Hematopoietic multipotent progenitor cell treated with erythropoietin and hydrocortisone succinate and interleukin-3 and kit ligand, for 6 days (in vitro differentiated cells): Measurements from ENCODE around the gene NXPH1.
A peak's percentile ranks its signal among the peaks of the same experiment; 100 is the strongest.

Experiments used
- DNase-seq: peaks from one replicate; pipeline ENCODE4 v3.0.0-alpha.2; 2015

NXPH1 gene

GRCh38 chr7:8436965-8437364 is 3.6 kb downstream of the NXPH1 start:
- DNase-seq = peak; percentile 48

GRCh38 chr7:8437606-8438005 is 4.2 kb downstream of the NXPH1 start:
- no peak for DNase-seq

- no peak for DNase-seq
These were observed 7.3 kb downstream of the NXPH1 start for GRCh38 chr7:8440670-8441069.

GRCh38 chr7:8441106-8441965 is 7.9 kb downstream of the NXPH1 start:
- DNase-seq = no peak

- DNase-seq = no peak
These were observed 8.8 kb downstream of the NXPH1 start for GRCh38 chr7:8442051-8442813.

GRCh38 chr7:8442814-8443304 is 9.4 kb downstream of the NXPH1 start:
- DNase-seq = peak; percentile 84

GRCh38 chr7:8443576-8444467 is 10.4 kb downstream of the NXPH1 start:
- peak; percentile 48 for DNase-seq

GRCh38 chr7:8444468-8444769 is 11.0 kb downstream of the NXPH1 start:
- no peak for DNase-seq

- no peak for DNase-seq
These were observed 20.1 kb downstream of the NXPH1 start for GRCh38 chr7:8453535-8453934.

GRCh38 chr7:8455426-8455825 is 22.0 kb downstream of the NXPH1 start:
- no peak for DNase-seq

- DNase-seq = no peak
These were observed 28.9 kb downstream of the NXPH1 start for GRCh38 chr7:8462309-8462708.

GRCh38 chr7:8465338-8465737 is 31.9 kb downstream of the NXPH1 start:
- no peak for DNase-seq

GRCh38 chr7:8480527-8480926 is 47.1 kb downstream of the NXPH1 start:
- DNase-seq = no peak

- no peak for DNase-seq
These were observed 47.7 kb downstream of the NXPH1 start for GRCh38 chr7:8481096-8481495.

GRCh38 chr7:8481752-8482446 is 48.5 kb downstream of the NXPH1 start:
- DNase-seq = no peak

- no peak for DNase-seq
These were observed 57.1 kb downstream of the NXPH1 start for GRCh38 chr7:8490391-8491045.

GRCh38 chr7:8491106-8491505 is 57.7 kb downstream of the NXPH1 start:
- DNase-seq = no peak

GRCh38 chr7:8491544-8492489 is 58.4 kb downstream of the NXPH1 start:
- no peak for DNase-seq

GRCh38 chr7:8499128-8499527 is 65.7 kb downstream of the NXPH1 start:
- no peak for DNase-seq

- no peak for DNase-seq
These were observed 66.9 kb downstream of the NXPH1 start for GRCh38 chr7:8500286-8500685.

- DNase-seq = no peak
These were observed 74.2 kb downstream of the NXPH1 start for GRCh38 chr7:8507566-8507965.
